H1 (cell line): ENCODE results near the gene KIAA0513. TPM values are rescaled to one million over a fixed set of nuclear protein-coding genes. Genes with fewer than 3 reads are reported as not detected.

ENCODE experiments used
- CTCF ChIA-PET: fragments of 300-600 bp; sonication (Branson Sonifier 250); formaldehyde crosslinking; loops from one replicate; lab custom pipeline; 2021; ENCODE audit not compliant: partially characterized antibody; lab: Charles Lee
- POLR2A ChIA-PET: fragments of 300-600 bp; sonication (Branson Sonifier 250); formaldehyde crosslinking; loops from one replicate; lab custom pipeline; 2021; ENCODE audit warnings: inconsistent platforms; ENCODE audit not compliant: partially characterized antibody; lab: Charles Lee
- DNase-seq, 2 experiments: peaks; one replicate each; pipeline versions ENCODE4 v3.0.0 to v3.0.0-alpha.2; 2010 to 2022; ENCODE audit warnings: low spot score in 2 of 2, low read depth in 1 of 2, mixed read lengths in 1 of 2
- FAIRE-seq: peaks from 2 replicates; lab custom pipeline; 2011; peaks lifted over from hg19 to GRCh38; lab: Jason Lieb, UNC
- H2AFZ ChIP-seq: 2 replicates; pipeline ENCODE4 v1.8.1; 2012; ENCODE audit warnings: low read length, inconsistent platforms
- H2AK5ac ChIP-seq: 2 replicates; pipeline ENCODE4 v1.6.1; 2013; ENCODE audit warnings: low read depth, low read length
- H2BK120ac ChIP-seq: replicated peaks from 2 replicates; pipeline ENCODE3; 2013; ENCODE audit warnings: low read depth, low read length, inconsistent platforms
- H2BK12ac ChIP-seq: 2 replicates; pipeline ENCODE4 v1.6.1; 2013; ENCODE audit warnings: low read depth, low read length
- H2BK15ac ChIP-seq: 2 replicates; pipeline ENCODE4 v1.6.1; 2013; ENCODE audit warnings: low read length
- H2BK20ac ChIP-seq: 2 replicates; pipeline ENCODE4 v1.6.1; 2013; ENCODE audit warnings: low read length
- H2BK5ac ChIP-seq: 2 replicates; pipeline ENCODE4 v1.6.1; 2013; ENCODE audit warnings: low read depth, low read length
- H3K14ac ChIP-seq: 2 replicates; pipeline ENCODE4 v1.6.1; 2013; ENCODE audit warnings: inconsistent platforms; ENCODE audit not compliant: insufficient read length
- H3K18ac ChIP-seq: 2 replicates; pipeline ENCODE4 v1.6.1; 2013; ENCODE audit warnings: low read length; ENCODE audit errors: extremely low read depth
- H3K23ac ChIP-seq: 2 replicates; pipeline ENCODE4 v1.6.1; 2013; ENCODE audit warnings: inconsistent platforms; ENCODE audit not compliant: insufficient read length
- H3K23me2 ChIP-seq: 2 replicates; pipeline ENCODE4 v1.6.1; 2013; ENCODE audit warnings: low read depth, low read length
- H3K27ac ChIP-seq: 2 replicates; pipeline ENCODE4 v1.6.1; 2011; ENCODE audit warnings: low read depth, low read length, inconsistent platforms
- H3K27me3 ChIP-seq, 4 experiments: replicated peaks in 1 of 4; 1 replicate in 1 of 4; 2 replicates in 3 of 4; pipeline versions ENCODE4 v1.6.1 to v1.8.1; 2011 to 2013; ENCODE audit warnings: low read length in 3 of 4, mild to moderate bottlenecking in 3 of 4, inconsistent platforms in 2 of 4, mixed read lengths in 2 of 4, moderate library complexity in 1 of 4; ENCODE audit not compliant: control insufficient read depth in 3 of 4, insufficient read depth in 3 of 4; ENCODE audit errors: extremely low read depth in 1 of 4
- H3K36me3 ChIP-seq, 4 experiments: 2 replicates each; pipeline versions ENCODE4 v1.6.1 to v1.8.1; 2011 to 2013; ENCODE audit warnings: mild to moderate bottlenecking in 4 of 4, low read length in 3 of 4, moderate library complexity in 2 of 4, control low read depth in 1 of 4, inconsistent platforms in 1 of 4; ENCODE audit not compliant: insufficient read depth in 4 of 4, control insufficient read depth in 2 of 4
- H3K4ac ChIP-seq: replicated peaks from 2 replicates; pipeline ENCODE3; 2013; ENCODE audit warnings: low read length, low read depth, mixed read lengths, inconsistent platforms; ENCODE audit not compliant: insufficient read length
- H3K4me1 ChIP-seq, 4 experiments: replicated peaks in 1 of 4; 1 replicate in 1 of 4; 2 replicates in 3 of 4; pipeline versions ENCODE4 v1.6.1 to v1.8.1; 2011 to 2013; ENCODE audit warnings: low read length in 3 of 4, inconsistent platforms in 2 of 4, mixed read lengths in 1 of 4; ENCODE audit not compliant: insufficient read depth in 4 of 4, control insufficient read depth in 3 of 4
- H3K4me2 ChIP-seq, 2 experiments: 2 replicates each; pipeline versions ENCODE4 v1.6.1 to v1.8.1; 2011 to 2013; ENCODE audit warnings: low read depth in 2 of 2, low read length in 2 of 2, control low read depth in 1 of 2, inconsistent platforms in 1 of 2, mild to moderate bottlenecking in 1 of 2; ENCODE audit not compliant: insufficient read depth in 1 of 2
- H3K4me3 ChIP-seq, 4 experiments: fragments of 200-600, 300-600 bp in 1 of 4; sonication (generic), shearing (Covaris generic), sonication (Bioruptor Twin) in 1 of 4; 2 replicates each; pipeline versions ENCODE4 v1.5.1 to v1.8.1; 2011 to 2016; ENCODE audit warnings: low read length in 4 of 4, low read depth in 3 of 4, control low read depth in 2 of 4, inconsistent platforms in 2 of 4, mild to moderate bottlenecking in 2 of 4, mixed read lengths in 1 of 4, moderate library complexity in 1 of 4; ENCODE audit not compliant: insufficient read depth in 2 of 4; ENCODE audit errors: extremely low read depth in 1 of 4
- H3K56ac ChIP-seq: replicated peaks from 2 replicates; pipeline ENCODE3; 2013; ENCODE audit warnings: low read depth, mild to moderate bottlenecking, mixed read lengths, low read length, inconsistent platforms; ENCODE audit not compliant: insufficient read length
- H3K79me1 ChIP-seq: 2 replicates; pipeline ENCODE4 v1.6.1; 2013; ENCODE audit warnings: low read depth, low read length, control low read depth
- H3K79me2 ChIP-seq, 2 experiments: 2 replicates each; pipeline versions ENCODE4 v1.6.1 to v1.8.1; 2012 to 2013; ENCODE audit warnings: low read length in 2 of 2, mild to moderate bottlenecking in 2 of 2, inconsistent platforms in 1 of 2; ENCODE audit not compliant: insufficient read depth in 2 of 2, control insufficient read depth in 1 of 2
- H3K9ac ChIP-seq, 4 experiments: replicated peaks in 1 of 4; 1 replicate in 1 of 4; 2 replicates in 3 of 4; pipeline versions ENCODE4 v1.6.1 to v1.8.1; 2011 to 2013; ENCODE audit warnings: low read depth in 3 of 4, low read length in 3 of 4, control low read depth in 2 of 4, mild to moderate bottlenecking in 2 of 4, moderate library complexity in 2 of 4, inconsistent platforms in 1 of 4; ENCODE audit errors: extremely low read depth in 1 of 4
- H3K9me3 ChIP-seq, 2 experiments: 2 replicates each; pipeline versions ENCODE4 v1.6.1 to v1.8.1; 2012 to 2013; ENCODE audit warnings: mild to moderate bottlenecking in 2 of 2, moderate library complexity in 2 of 2, control low read depth in 1 of 2, inconsistent platforms in 1 of 2, low read depth in 1 of 2, low read length in 1 of 2, mixed read lengths in 1 of 2; ENCODE audit not compliant: insufficient read depth in 2 of 2
- H4K20me1 ChIP-seq, 2 experiments: replicated peaks in 1 of 2; 2 replicates each; pipeline versions ENCODE3 to v1.8.1; 2011 to 2013; ENCODE audit warnings: inconsistent platforms in 2 of 2, low read length in 2 of 2, mild to moderate bottlenecking in 1 of 2; ENCODE audit not compliant: insufficient read depth in 2 of 2, control insufficient read depth in 1 of 2
- H4K5ac ChIP-seq: 2 replicates; pipeline ENCODE4 v1.6.1; 2013; ENCODE audit warnings: low read length, low read depth, mixed read lengths, inconsistent platforms; ENCODE audit not compliant: insufficient read length
- H4K8ac ChIP-seq: 2 replicates; pipeline ENCODE4 v1.8.0; 2013; ENCODE audit warnings: mild to moderate bottlenecking, moderate library complexity, low read length, inconsistent platforms; ENCODE audit not compliant: insufficient read depth; ENCODE audit errors: extremely low read depth
- H4K91ac ChIP-seq: replicated peaks from 2 replicates; pipeline ENCODE3; 2013; ENCODE audit warnings: low read length, mixed read lengths, inconsistent platforms; ENCODE audit not compliant: insufficient read length
- BACH1 ChIP-seq: IDR thresholded peaks from 2 replicates; pipeline ENCODE4 v1.6.1; 2012; ENCODE audit warnings: low read length, improper control_type of control experiment
- CBX8 ChIP-seq: fragments of 300-800, 300-1000 bp; sonication (generic); IDR thresholded peaks from 2 replicates; pipeline ENCODE4 v1.7.1; 2016; ENCODE audit warnings: low read depth, low read length, borderline replicate concordance
- KDM4A ChIP-seq: IDR thresholded peaks from one replicate; pipeline ENCODE4 v1.7.1; 2012; ENCODE audit warnings: low read depth, mild to moderate bottlenecking, moderate library complexity, low read length, inconsistent platforms; ENCODE audit not compliant: severe bottlenecking
- POLR2A ChIP-seq, 2 experiments: IDR thresholded peaks; 1 replicate in 1 of 2; 2 replicates in 1 of 2; pipeline ENCODE4 v1.6.1; 2011; ENCODE audit warnings: low read depth in 2 of 2, low read length in 2 of 2, mild to moderate bottlenecking in 2 of 2; ENCODE audit errors: control extremely low read depth in 1 of 2
- RBBP5 ChIP-seq: IDR thresholded peaks from 2 replicates; pipeline ENCODE4 v1.7.1; 2012; ENCODE audit warnings: low read depth, mild to moderate bottlenecking, inconsistent platforms, low read length, moderate library complexity, borderline replicate concordance
- SP4 ChIP-seq: IDR thresholded peaks from 2 replicates; pipeline ENCODE4 v1.6.1; 2012; ENCODE audit warnings: low read length, inconsistent platforms
- TBP ChIP-seq: IDR thresholded peaks from 2 replicates; pipeline ENCODE4 v1.6.1; 2011; ENCODE audit warnings: low read depth, low read length, improper control_type of control experiment
- WGBS, 2 experiments: shearing (Covaris generic) in 1 of 2; methylation state at CpG; one replicate each; pipeline versions ENCODE4 v1.1.6 to v1.1.7; 2013 to 2015; ENCODE audit warnings: low lambda C conversion rate in 2 of 2, mixed read lengths in 2 of 2, inconsistent platforms in 1 of 2, low coverage in 1 of 2, missing lambda C conversion rate in 1 of 2; ENCODE audit not compliant: insufficient replicate concordance in 2 of 2, insufficient coverage in 1 of 2, insufficient read length in 1 of 2; ENCODE audit errors: extremely low coverage in 1 of 2, missing lambda C conversion rate in 1 of 2; 5-methylcytosine and 5-hydroxymethylcytosine counted together
- polyA plus RNA-seq, 7 experiments: library from polyadenylated mRNA; depleted of rRNA in 3 of 7; stranded (reverse) in 5 of 7; unstranded in 2 of 7; fragments of >200 nt in 5 of 7; fragments of 200-250 nt in 2 of 7; gene quantifications; 1 replicate in 5 of 7; 2 replicates in 1 of 7; 4 replicates in 1 of 7; pipeline versions ENCODE4 v1.2.1 to v1.2.3, GENCODE V29; 2011 to 2013; ENCODE audit warnings: missing spikeins in 2 of 7, mixed read lengths in 2 of 7
- total RNA-seq: library from RNA; stranded (reverse); fragmentation: NEBNext Ultra II Directional; extraction: Animal tissue kit (Norgen Biotek cat#: 25700); gene quantifications from 2 replicates; pipeline ENCODE4 v1.2.1, GENCODE V29; 2021

KIAA0513 gene
- total and polyA plus RNA-seq, 2 of the 8 experiments (the other 6 are each of a cell fraction or from before 2014, with no cell fraction given) = 2.1 to 6.1 TPM

DNA sequence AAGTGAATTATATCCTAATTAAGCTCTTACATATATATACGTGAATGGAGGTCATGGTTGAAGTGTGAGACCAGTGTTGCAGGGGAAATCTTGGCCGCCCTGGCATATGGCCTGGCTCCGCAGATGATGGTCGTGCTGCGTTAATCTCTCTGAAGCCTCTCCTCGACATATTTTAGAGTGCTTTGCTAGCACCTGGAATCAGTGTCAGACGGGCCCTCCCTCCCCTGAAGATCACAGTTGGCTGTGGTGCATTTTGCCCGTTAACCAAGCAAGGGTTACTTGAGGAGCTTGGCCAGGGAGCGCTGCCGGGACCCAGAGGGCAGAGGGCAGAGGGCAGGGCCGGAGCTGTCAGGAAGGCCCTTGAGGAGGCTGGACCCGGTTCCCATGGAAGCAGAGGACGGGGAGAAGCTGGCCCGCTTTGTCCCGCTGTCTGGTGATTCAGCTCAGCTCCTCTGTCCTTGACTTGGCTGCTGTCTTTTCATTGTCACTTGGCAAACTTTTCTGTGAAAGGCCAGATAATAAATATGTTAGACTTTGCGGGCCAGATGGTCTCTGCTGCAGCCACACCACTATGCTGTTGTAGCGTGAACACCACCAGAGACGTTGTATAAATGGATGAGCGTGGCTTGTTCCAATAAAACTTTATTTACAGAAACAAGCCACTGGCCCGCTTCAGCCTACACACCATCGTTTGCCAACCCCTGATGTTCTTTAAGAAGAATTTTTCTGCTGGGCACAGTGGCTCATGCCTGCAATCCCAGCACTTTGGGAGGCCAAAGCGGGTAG, 52.4 kb downstream of the KIAA0513 start:
- POLR2A ChIA-PET = interaction anchor here (1.2 kb wide), 1 partner anchor 52 kb away, joined by 3 read pairs; the partner anchor contains the start of gene KIAA0513
- H2BK15ac ChIP-seq = peak overlapping the region; percentile 31; the same call in 1 of the 2 replicates
- H4K8ac ChIP-seq = no peak overlapping the region
- no peak overlapping the region for H3K14ac ChIP-seq
- no peaks in the 10 kb centered on the region for H4K20me1 ChIP-seq
- no peak overlapping the region for H3K9ac ChIP-seq
- 0 out of 2 replicates have a peak overlapping the region, but pooled peaks have one; percentile 17 for H2BK12ac ChIP-seq
- peaks cover 0 to 3% (median 0%) of the 10 kb centered on the region in 4 experiments; a peak in 1 of 8 replicates for H3K36me3 ChIP-seq
- no peak overlapping the region for H2BK20ac ChIP-seq
- peaks cover 7% of the 10 kb centered on the region; the same call in 1 of the 2 replicates for H3K23me2 ChIP-seq
- peaks cover 12 to 42% (median 28%) of the 10 kb centered on the region in 4 experiments for H3K4me1 ChIP-seq
- FAIRE-seq (no peak), DNase-seq (no peak)
- H2BK5ac ChIP-seq = no peak overlapping the region
- H4K91ac ChIP-seq = no peak overlapping the region
- H4K5ac ChIP-seq = no peak overlapping the region
- no peak overlapping the region for H2AFZ ChIP-seq
- no peak overlapping the region for H3K18ac ChIP-seq
- H3K4me2 ChIP-seq = no peak overlapping the region
- no peak overlapping the region for H2AK5ac ChIP-seq
- no peak overlapping the region for H3K23ac ChIP-seq
- no peak overlapping the region for H3K4ac ChIP-seq
- CTCF ChIA-PET = interaction anchor here (0.6 to 4.8 kb wide), 5 partner anchors 8 to 156 kb away, joined by 3 to 37 read pairs (median 4); no protein-coding TSS in a partner anchor
- no peak overlapping the region for H2BK120ac ChIP-seq
- H3K27ac ChIP-seq = no peak overlapping the region
- WGBS, 2 experiments = 89% methylated on average over 22 of the region's 22 CpGs; no CpG with 5 or more reads in 1 of the 2 experiments
- peaks cover 1 to 54% (median 39%) of the 10 kb centered on the region in 4 experiments for H3K27me3 ChIP-seq
- H3K79me1 ChIP-seq = no peaks in the 10 kb centered on the region
- H3K56ac ChIP-seq = no peak overlapping the region
- H3K9me3 ChIP-seq = no peaks in the 10 kb centered on the region
- no peak overlapping the region for H3K4me3 ChIP-seq
- H3K79me2 ChIP-seq = no peaks in the 10 kb centered on the region
- TF ChIP-seq KDM4A (no peak), TBP (no peak), SP4 (no peak), CBX8 (no peak), BACH1 (no peak), RBBP5 (no peak), POLR2A (IDR thresholded peaks at IDR 0.05; ENCODE audit: control extremely low read depth in 1 of 2, low read depth in 2 of 2, low read length in 2 of 2) (no peak)
